Nephron (organoid): ENCODE results near the gene BBLN.
A peak's percentile ranks its signal among the peaks of the same experiment; 100 is the strongest.

Experiments used
- H3K27ac Mint-ChIP-seq, 3 experiments: 2 replicates each; pipeline ENCODE4 v1.8.0; 2020; ENCODE audit warnings: mixed read lengths in 3 of 3, mild to moderate bottlenecking in 2 of 3, moderate library complexity in 1 of 3
- H3K27me3 Mint-ChIP-seq: 2 replicates; pipeline ENCODE4 v1.8.0; 2021; ENCODE audit warnings: low read depth, mild to moderate bottlenecking, moderate library complexity, mixed read lengths
- H3K36me3 Mint-ChIP-seq: 2 replicates; pipeline ENCODE4 v1.8.0; 2020; ENCODE audit warnings: low read depth, mixed read lengths
- H3K4me1 Mint-ChIP-seq: 2 replicates; pipeline ENCODE4 v1.8.0; 2020; ENCODE audit warnings: mixed read lengths
- H3K4me3 Mint-ChIP-seq, 3 experiments: 2 replicates each; pipeline ENCODE4 v1.8.0; 2020; ENCODE audit warnings: mild to moderate bottlenecking in 3 of 3, mixed read lengths in 3 of 3, moderate library complexity in 2 of 3
- H3K9me3 Mint-ChIP-seq: 2 replicates; pipeline ENCODE4 v1.8.0; 2020; ENCODE audit warnings: mixed read lengths
- TF ChIP-seq, protein P1 (sequence below), 3 experiments: fragments of 200-600 bp; sonication (generic); IDR thresholded peaks; one replicate each; pipeline ENCODE4 v1.5.0; 2021; ENCODE audit warnings: antibody characterized with exemption in 3 of 3; ENCODE audit not compliant: unreplicated experiment in 3 of 3

Gene BBLN

DNA sequence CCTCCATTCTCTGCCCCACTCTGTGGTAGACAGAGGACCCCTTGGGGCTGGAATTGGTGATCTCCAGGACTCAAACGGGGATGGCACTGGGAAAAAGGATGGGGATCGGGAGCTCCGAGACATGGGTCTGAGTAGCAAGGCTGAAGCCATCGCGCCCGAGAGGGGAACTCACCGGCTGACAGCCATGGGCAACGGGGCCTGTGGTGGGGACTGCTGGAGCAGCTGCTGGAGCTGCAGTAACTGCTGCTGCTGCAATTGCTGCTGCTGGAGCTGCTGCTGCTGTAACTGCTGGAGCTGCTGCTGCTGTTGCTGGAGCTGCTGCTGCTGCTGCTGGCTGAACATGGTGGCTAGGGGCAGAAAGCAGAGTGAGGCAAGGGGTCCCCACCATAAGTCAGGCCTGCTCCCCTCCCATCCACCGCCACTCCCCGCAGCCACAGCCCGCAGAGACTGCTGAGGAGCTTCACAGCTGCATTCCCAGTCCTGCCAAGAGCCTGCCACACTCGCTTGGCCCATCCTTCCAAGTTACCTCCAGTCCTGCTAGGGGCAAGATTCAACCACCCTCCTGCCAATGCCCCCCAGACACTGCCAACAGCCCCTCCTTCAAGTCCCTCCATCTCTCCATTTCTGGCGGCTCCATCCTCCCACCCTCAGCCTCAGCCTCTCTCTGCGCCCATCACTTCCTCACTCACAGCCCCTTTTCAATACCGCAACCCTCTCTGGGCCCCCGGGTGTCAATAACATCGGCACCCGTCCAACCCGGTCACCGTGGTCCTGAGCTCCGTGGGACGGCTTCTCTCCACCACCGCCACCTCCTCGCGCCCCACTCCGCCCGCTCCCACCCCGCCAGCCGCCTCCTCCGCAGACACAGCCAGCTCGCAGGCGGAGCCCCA, 30.7 kb downstream of the BBLN start:
- TF ChIP-seq, protein P1, sequence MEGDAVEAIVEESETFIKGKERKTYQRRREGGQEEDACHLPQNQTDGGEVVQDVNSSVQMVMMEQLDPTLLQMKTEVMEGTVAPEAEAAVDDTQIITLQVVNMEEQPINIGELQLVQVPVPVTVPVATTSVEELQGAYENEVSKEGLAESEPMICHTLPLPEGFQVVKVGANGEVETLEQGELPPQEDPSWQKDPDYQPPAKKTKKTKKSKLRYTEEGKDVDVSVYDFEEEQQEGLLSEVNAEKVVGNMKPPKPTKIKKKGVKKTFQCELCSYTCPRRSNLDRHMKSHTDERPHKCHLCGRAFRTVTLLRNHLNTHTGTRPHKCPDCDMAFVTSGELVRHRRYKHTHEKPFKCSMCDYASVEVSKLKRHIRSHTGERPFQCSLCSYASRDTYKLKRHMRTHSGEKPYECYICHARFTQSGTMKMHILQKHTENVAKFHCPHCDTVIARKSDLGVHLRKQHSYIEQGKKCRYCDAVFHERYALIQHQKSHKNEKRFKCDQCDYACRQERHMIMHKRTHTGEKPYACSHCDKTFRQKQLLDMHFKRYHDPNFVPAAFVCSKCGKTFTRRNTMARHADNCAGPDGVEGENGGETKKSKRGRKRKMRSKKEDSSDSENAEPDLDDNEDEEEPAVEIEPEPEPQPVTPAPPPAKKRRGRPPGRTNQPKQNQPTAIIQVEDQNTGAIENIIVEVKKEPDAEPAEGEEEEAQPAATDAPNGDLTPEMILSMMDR (IDR thresholded peaks at IDR 0.05; ENCODE audit: unreplicated experiment in 3 of 3): no peak
- H3K36me3 Mint-ChIP-seq: peaks cover 31% of the 10 kb centered on the region
- H3K27ac Mint-ChIP-seq: peak overlapping the region; percentile 85 to 96 (median 94)
- peaks cover 9% of the 10 kb centered on the region for H3K4me1 Mint-ChIP-seq
- peak overlapping the region; percentile 92 to 100 (median 100) for H3K4me3 Mint-ChIP-seq
- H3K9me3 Mint-ChIP-seq: no peaks in the 10 kb centered on the region
- no peaks in the 10 kb centered on the region for H3K27me3 Mint-ChIP-seq

DNA sequence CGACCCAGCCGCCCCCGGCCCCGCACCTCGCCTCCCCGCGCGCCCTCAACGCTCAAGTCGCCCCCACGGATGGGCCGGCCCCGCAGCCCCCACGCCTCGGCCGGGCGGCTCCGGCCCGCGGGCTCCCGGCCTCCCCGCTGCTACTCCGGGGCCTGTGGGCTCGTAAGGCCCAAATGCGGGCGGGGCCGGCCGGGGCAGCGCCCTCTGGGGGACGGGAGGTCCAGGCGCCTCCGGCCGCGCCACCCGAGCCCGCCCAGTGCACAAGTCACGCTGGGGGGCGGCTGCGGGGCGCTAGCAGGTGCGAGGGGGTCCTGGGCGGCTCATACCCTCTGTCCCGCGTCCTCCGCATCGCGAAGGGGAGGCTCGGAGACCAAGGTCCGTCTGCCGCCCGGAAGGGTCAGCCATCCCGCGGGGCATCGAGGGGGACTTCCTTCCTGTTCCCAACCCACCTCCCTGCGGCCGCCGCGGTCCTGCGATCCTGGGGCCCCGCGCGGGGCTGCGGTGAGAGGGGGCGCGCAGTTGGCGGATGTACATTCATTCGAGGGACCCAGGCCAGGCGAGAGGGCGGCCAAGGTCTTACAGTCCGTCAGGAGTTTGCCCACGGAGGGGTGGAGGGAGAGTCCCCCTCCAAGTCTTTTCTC, 31.5 kb downstream of the BBLN start, which contains the start of gene CIZ1:
Gene CIZ1 (minus strand): TSS at position 167 of the 641 bp plus-strand sequence. CDS start 715 bp downstream, outside the sequence.
- TF ChIP-seq, protein P1 (IDR thresholded peaks at IDR 0.05; ENCODE audit: unreplicated experiment in 3 of 3): peak; percentile 84 to 88 (median 85)
- H3K4me3 Mint-ChIP-seq: peak within 1 kb of the TSS; percentile 95 to 100 (median 100)

DNA sequence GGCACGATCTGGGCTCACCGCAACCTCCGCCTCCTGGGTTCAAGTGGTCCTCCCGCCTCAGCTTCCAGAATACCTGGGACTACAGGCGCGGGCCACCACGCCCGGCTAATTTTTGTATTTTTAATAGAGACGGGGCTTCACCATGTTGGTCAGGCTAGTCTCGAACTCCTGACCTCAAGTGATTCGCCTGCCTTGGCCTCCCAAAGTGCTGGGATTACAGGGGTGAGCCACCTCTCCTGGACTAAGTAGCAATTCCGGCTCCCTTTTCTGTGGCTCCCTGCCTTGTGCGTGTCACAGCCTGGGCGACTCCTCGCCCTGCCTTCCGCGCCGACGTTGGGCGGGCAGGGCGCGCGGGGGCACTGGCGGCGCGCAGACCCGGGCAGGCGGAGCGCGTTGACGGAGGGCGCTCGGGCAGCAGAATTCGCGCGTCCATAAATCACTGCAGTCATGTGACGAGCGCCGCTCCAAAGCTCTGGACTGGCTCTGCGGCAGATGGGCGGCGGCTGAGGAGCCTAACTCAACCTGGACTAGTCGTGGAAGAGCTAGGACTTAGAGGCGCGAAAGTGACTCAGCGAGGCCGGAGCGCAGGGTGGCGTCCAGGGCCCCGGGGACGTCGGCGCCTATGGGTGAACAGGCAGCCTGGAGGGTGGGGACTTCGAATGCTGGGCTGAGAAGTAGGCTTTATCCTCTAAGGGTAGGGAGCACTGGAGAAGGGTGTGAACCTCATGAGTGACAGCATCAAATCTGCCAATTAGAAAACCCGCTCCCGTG, 32.7 kb downstream of the BBLN start:
- Mint-ChIP-seq H3K9me3 (no peaks in the 10 kb centered on the region), H3K27ac (no peak overlapping the region), H3K36me3 (peaks cover 17% of the 10 kb centered on the region), H3K4me1 (peaks cover 9% of the 10 kb centered on the region), H3K4me3 (peak overlapping the region; percentile 31 to 54 (median 53)), H3K27me3 (no peaks in the 10 kb centered on the region)
- TF ChIP-seq, protein P1 (IDR thresholded peaks at IDR 0.05; ENCODE audit: unreplicated experiment in 3 of 3): no peak

More for the DNA sequence above, 31.5 kb downstream of the BBLN start, which contains the start of gene CIZ1:
- Mint-ChIP-seq H3K9me3 (no peaks in the 10 kb centered on the region), H3K27me3 (no peaks in the 10 kb centered on the region), H3K36me3 (peaks cover 27% of the 10 kb centered on the region), H3K27ac (peak within 1 kb of the TSS; percentile 94 to 98 (median 97)), H3K4me1 (peaks cover 9% of the 10 kb centered on the region)

DNA sequence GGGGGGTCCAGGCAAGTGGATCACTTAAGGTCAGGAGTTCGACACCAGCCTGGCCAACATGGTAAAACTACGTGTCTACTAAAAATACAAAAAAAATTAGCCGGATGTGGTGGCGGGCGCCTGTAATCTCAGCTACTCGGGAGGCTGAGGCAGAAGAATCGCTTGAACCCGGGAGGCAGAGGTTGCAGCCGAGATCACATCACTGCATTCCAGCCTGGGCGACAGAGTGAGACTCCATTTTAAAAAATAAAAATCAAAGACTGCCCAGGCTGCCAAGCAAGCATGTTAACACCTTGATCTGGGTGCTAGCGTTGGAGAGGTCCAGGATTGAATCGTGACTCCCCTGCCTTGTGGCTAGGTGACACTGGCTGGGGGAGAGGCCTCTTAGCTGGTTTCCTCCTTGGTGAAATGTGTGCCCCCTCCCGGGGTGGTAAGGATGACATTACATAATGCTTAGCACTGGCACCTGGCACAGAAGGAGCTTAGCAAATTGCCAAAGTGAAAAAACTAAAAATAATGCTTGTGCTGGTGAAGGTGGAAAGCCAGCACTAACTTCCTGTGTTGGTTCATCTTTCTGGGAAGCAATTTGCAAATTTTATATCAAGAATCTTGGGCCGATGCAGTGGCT, 33.5 kb downstream of the BBLN start:
- Mint-ChIP-seq H3K4me3 (peak overlapping the region; percentile 37 to 67 (median 65)), H3K27ac (no peak overlapping the region), H3K27me3 (no peaks in the 10 kb centered on the region), H3K36me3 (peaks cover 11% of the 10 kb centered on the region), H3K4me1 (peaks cover 9% of the 10 kb centered on the region), H3K9me3 (no peaks in the 10 kb centered on the region)
- TF ChIP-seq, protein P1 (IDR thresholded peaks at IDR 0.05; ENCODE audit: unreplicated experiment in 3 of 3): no peak
